Fibroblast of the aortic adventitia (primary cell): ENCODE measurements around the gene NTRK2. TPM values are rescaled to one million over a fixed set of nuclear protein-coding genes. Genes with fewer than 3 reads are reported as not detected.

Experiments
- DNase-seq: peaks from one replicate; pipeline ENCODE4 v3.0.0-alpha.2; 2010; ENCODE audit warnings: low read depth
- H3K4me3 ChIP-seq: 2 replicates; pipeline ENCODE4 v1.5.1; 2011; ENCODE audit warnings: low read depth, mild to moderate bottlenecking, control low read depth, low read length, moderate library complexity
- CTCF ChIP-seq: IDR thresholded peaks from 2 replicates; pipeline ENCODE4 v1.5.1; 2011; ENCODE audit warnings: mild to moderate bottlenecking, low read length, control low read depth, inconsistent platforms; ENCODE audit not compliant: insufficient read depth
- total RNA-seq: library from RNA; depleted of rRNA; stranded (reverse); fragments of >200 nt; gene quantifications from 2 replicates; pipeline ENCODE4 v1.2.3, GENCODE V29; 2012; ENCODE audit warnings: low replicate concordance

Gene NTRK2
- total RNA-seq, 1 donor: 3.3 TPM

GRCh38 chr9:84722388-84722989 lies 53.0 kb downstream of the NTRK2 start:
- no peak for TF ChIP-seq CTCF
- DNase-seq: no peak
- no peak overlapping the region for H3K4me3 ChIP-seq

- H3K4me3 ChIP-seq: no peak overlapping the region
- DNase-seq: no peak
- no peak for TF ChIP-seq CTCF
Observed at GRCh38 chr9:84723426-84723825, 53.9 kb downstream of the NTRK2 start.

- no peak for DNase-seq
- TF ChIP-seq CTCF: no peak
- no peak overlapping the region for H3K4me3 ChIP-seq
Observed at GRCh38 chr9:84731696-84732095, 62.2 kb downstream of the NTRK2 start.

GRCh38 chr9:84736081-84736480 lies 66.6 kb downstream of the NTRK2 start:
- no peak for DNase-seq
- no peak overlapping the region for H3K4me3 ChIP-seq
- TF ChIP-seq CTCF: no peak

- DNase-seq: no peak
- TF ChIP-seq CTCF: no peak
- H3K4me3 ChIP-seq: no peak overlapping the region
Observed at GRCh38 chr9:84736536-84736935, 67.0 kb downstream of the NTRK2 start.

- no peak overlapping the region for H3K4me3 ChIP-seq
- no peak for TF ChIP-seq CTCF
- no peak for DNase-seq
Observed at GRCh38 chr9:84738353-84738752, 68.8 kb downstream of the NTRK2 start.

GRCh38 chr9:84742261-84742660 lies 72.7 kb downstream of the NTRK2 start:
- TF ChIP-seq CTCF: no peak
- no peak overlapping the region for H3K4me3 ChIP-seq
- DNase-seq: no peak
